Erythroblast (primary cell): ENCODE measurements around the gene CUBN.

ENCODE experiments used
- GATA1 ChIP-seq: IDR thresholded peaks from 2 replicates; pipeline ENCODE4 v1.6.1; 2011; ENCODE audit warnings: low read depth, mild to moderate bottlenecking, control low read depth, low read length, moderate library complexity
- POLR2A ChIP-seq: IDR thresholded peaks from 2 replicates; pipeline ENCODE4 v1.6.1; 2011; ENCODE audit warnings: mild to moderate bottlenecking, low read length

GRCh38 chr10:16948361-16948760 lies 181.2 kb downstream of the CUBN start:
- TF ChIP-seq POLR2A (no peak), GATA1 (no peak)
